ENCODE results near the gene ABHD11. TPM values are rescaled to one million over a fixed set of nuclear protein-coding genes. Genes with fewer than 3 reads are reported as not detected.
"Not testable (repeated sequence)": the region's sequence is repeated elsewhere in the genome, so short reads cannot be mapped to it uniquely, and the experiment has no call there.

ABHD11 gene
- total RNA-seq, 2 donors from 2014 or later, result 89.5 to 131 TPM

- intact Hi-C loops (cut with DNase I, micrococcal nuclease), result loop anchor here (5.0 to 10.0 kb wide), 2 partner anchors 63 to 121 kb away; partner anchors contain the start of gene VPS37D (in 1 of the 2)
- ATAC-seq (no peak), DNase-seq (no peak)
Observed at GRCh38 chr7:73727952-73728351, 10.7 kb downstream of the ABHD11 start.

- peak; percentile 27 for ATAC-seq
- no peak for DNase-seq
- intact Hi-C loops (cut with DNase I, micrococcal nuclease), result loop anchor here (5.0 to 10.0 kb wide), 2 partner anchors 61 to 119 kb away; partner anchors contain the start of gene VPS37D (in 1 of the 2)
Observed at GRCh38 chr7:73726083-73726466, 12.5 kb downstream of the ABHD11 start.

GRCh38 chr7:73723813-73724212 is 14.8 kb downstream of the ABHD11 start:
- ATAC-seq (no peak), DNase-seq (no peak)
- intact Hi-C loops (cut with DNase I, micrococcal nuclease), result loop anchor here in 1 of 2 donors (10.0 kb wide), 1 partner anchor 59 kb away; the partner anchor contains the start of gene VPS37D

- DNase-seq, result no peak
- intact Hi-C loops (cut with DNase I, micrococcal nuclease), result loop anchor here in 1 of 2 donors (10.0 kb wide), 1 partner anchor 58 kb away; the partner anchor contains the start of gene VPS37D
- ATAC-seq, result no peak
Observed at GRCh38 chr7:73722785-73723184, 15.8 kb downstream of the ABHD11 start.

GRCh38 chr7:73722182-73722581 is 16.4 kb downstream of the ABHD11 start:
- intact Hi-C loops (cut with DNase I, micrococcal nuclease), result loop anchor here in 1 of 2 donors (10.0 kb wide), 1 partner anchor 57 kb away; the partner anchor contains the start of gene VPS37D
- ATAC-seq, DNase-seq: not testable (repeated sequence)

GRCh38 chr7:73721377-73721817 is 17.2 kb downstream of the ABHD11 start:
- intact Hi-C loops (cut with DNase I, micrococcal nuclease), result loop anchor here in 1 of 2 donors (10.0 kb wide), 1 partner anchor 57 kb away; the partner anchor contains the start of gene VPS37D
- peak in 1 of 2 donors; percentile 51 for DNase-seq
- ATAC-seq, result peak; percentile 42

GRCh38 chr7:73720443-73720842 is 18.2 kb downstream of the ABHD11 start:
- intact Hi-C loops (cut with DNase I, micrococcal nuclease), result loop anchor here in 1 of 2 donors (10.0 kb wide), 1 partner anchor 56 kb away; the partner anchor contains the start of gene VPS37D
- ATAC-seq, result not testable (repeated sequence)

GRCh38 chr7:73719806-73720169 is 18.8 kb downstream of the ABHD11 start:
- no peak for DNase-seq
- no peak for ATAC-seq
- intact Hi-C loops (cut with DNase I, micrococcal nuclease), result loop anchor here in 1 of 2 donors (10.0 kb wide), 1 partner anchor 55 kb away; the partner anchor contains the start of gene VPS37D

More at GRCh38 chr7:73720443-73720842, 18.2 kb downstream of the ABHD11 start:
- not testable (repeated sequence) for DNase-seq

GRCh38 chr7:73718905-73719805 is 19.4 kb downstream of the ABHD11 start, which contains the start of gene STX1A:
Gene STX1A, minus strand, starts transcription at chr7:73719669. Its CDS starts 38 bp downstream, at chr7:73719631.
- peak in 1 of 2 donors; percentile 77 for DNase-seq
- intact Hi-C loops (cut with DNase I, micrococcal nuclease), result no loop called here
- ATAC-seq, result peak; percentile 83

- no peak for DNase-seq
- ATAC-seq, result no peak
- intact Hi-C loops (cut with DNase I, micrococcal nuclease), result no loop called here
Observed at GRCh38 chr7:73718438-73718881, 20.1 kb downstream of the ABHD11 start.

GRCh38 chr7:73717991-73718405 is 20.6 kb downstream of the ABHD11 start:
- intact Hi-C loops (cut with DNase I, micrococcal nuclease), result no loop called here
- DNase-seq (no peak), ATAC-seq (no peak)

- DNase-seq (no peak), ATAC-seq (no peak)
- intact Hi-C loops (cut with DNase I, micrococcal nuclease), result no loop called here
Observed at GRCh38 chr7:73717025-73717807, 21.4 kb downstream of the ABHD11 start.

GRCh38 chr7:73716318-73716890 is 22.2 kb downstream of the ABHD11 start:
- ATAC-seq (no peak), DNase-seq (no peak)
- intact Hi-C loops (cut with DNase I, micrococcal nuclease), result no loop called here

- DNase-seq, result peak in 1 of 2 donors; percentile 69
- intact Hi-C loops (cut with DNase I, micrococcal nuclease), result no loop called here
- peak; percentile 57 for ATAC-seq
Observed at GRCh38 chr7:73715648-73716317, 22.8 kb downstream of the ABHD11 start.

- ATAC-seq; DNase-seq; intact Hi-C loops (cut with DNase I, micrococcal nuclease): not testable (repeated sequence)
Observed at GRCh38 chr7:73713319-73713718, 25.3 kb downstream of the ABHD11 start.

GRCh38 chr7:73712773-73713172 is 25.8 kb downstream of the ABHD11 start:
- DNase-seq (no peak), ATAC-seq (no peak)
- intact Hi-C loops (cut with DNase I, micrococcal nuclease), result no loop called here

- intact Hi-C loops (cut with DNase I, micrococcal nuclease), result no loop called here
- DNase-seq (no peak), ATAC-seq (no peak)
Observed at GRCh38 chr7:73708961-73709549, 29.5 kb downstream of the ABHD11 start.
